Lung (tissue), 12 donors: ENCODE data around the gene RNF157. TPM values are rescaled to one million over a fixed set of nuclear protein-coding genes. Genes with fewer than 3 reads are reported as not detected.
"Not testable (repeated sequence)": the region's sequence is repeated elsewhere in the genome, so short reads cannot be mapped to it uniquely, and the experiment has no call there.

Experiments used
- ATAC-seq: fragments of 200-7000 bp; cut with Tn5 transposase; one replicate; pipeline ENCODE4 v1.9.1; 2020; ENCODE audit warnings: moderate number of reproducible peaks; ENCODE audit not compliant: insufficient read depth, low FRiP score
- DNase-seq, 3 donors: peaks; one replicate each; pipeline ENCODE4 v3.0.0-alpha.2; 2013 to 2017
- H3K27ac ChIP-seq, 2 donors: one replicate each; pipeline ENCODE4 v1.5.1; 2013; ENCODE audit warnings: mild to moderate bottlenecking in 2 of 2, moderate library complexity in 2 of 2, control low read depth in 1 of 2, inconsistent platforms in 1 of 2, low read depth in 1 of 2, low read length in 1 of 2
- H3K27me3 ChIP-seq, 3 donors: one replicate each; pipeline ENCODE4 v1.5.1; 2013; ENCODE audit warnings: low read length in 2 of 3; ENCODE audit not compliant: control insufficient read depth in 3 of 3, insufficient read depth in 3 of 3
- H3K36me3 ChIP-seq, 4 donors: one replicate each; pipeline ENCODE4 v1.5.1; 2013; ENCODE audit warnings: low read length in 4 of 4, mild to moderate bottlenecking in 1 of 4, moderate library complexity in 1 of 4; ENCODE audit not compliant: control insufficient read depth in 4 of 4, insufficient read depth in 4 of 4
- H3K4me1 ChIP-seq, 5 donors: one replicate each; pipeline ENCODE4 v1.5.1; 2013; ENCODE audit warnings: low read length in 5 of 5, mild to moderate bottlenecking in 2 of 5, moderate library complexity in 1 of 5; ENCODE audit not compliant: control insufficient read depth in 5 of 5, insufficient read depth in 5 of 5
- H3K4me3 ChIP-seq: one replicate; pipeline ENCODE4 v1.5.1; 2013; ENCODE audit warnings: mild to moderate bottlenecking, control low read depth, moderate library complexity
- H3K9ac ChIP-seq, 2 donors: one replicate each; pipeline ENCODE4 v1.5.1; 2013; ENCODE audit warnings: low read length in 2 of 2, control low read depth in 1 of 2; ENCODE audit not compliant: insufficient read depth in 1 of 2
- H3K9me3 ChIP-seq, 4 donors: one replicate each; pipeline ENCODE4 v1.5.1; 2013; ENCODE audit warnings: low read length in 3 of 4, mild to moderate bottlenecking in 1 of 4, moderate library complexity in 1 of 4; ENCODE audit not compliant: control insufficient read depth in 4 of 4, insufficient read depth in 3 of 4
- CTCF ChIP-seq: IDR thresholded peaks from 2 replicates; pipeline ENCODE4 v1.5.1; 2012; ENCODE audit warnings: mild to moderate bottlenecking; ENCODE audit errors: control extremely low read depth, extremely low read depth
- WGBS, 2 donors: extraction: QIAGEN DNeasy Blood & Tissue Kit; methylation state at CpG; one replicate each; pipeline ENCODE4 v1.1.7; 2013; 5-methylcytosine and 5-hydroxymethylcytosine counted together
- polyA plus RNA-seq, 2 donors: library from polyadenylated mRNA; stranded (reverse); fragments of 200-250 nt; gene quantifications; one replicate each; pipeline ENCODE4 v1.2.1, GENCODE V29; 2013
- total RNA-seq, 2 donors: library from RNA; depleted of rRNA in 1 of 2; stranded (reverse); fragments of >200 nt in 1 of 2; gene quantifications; one replicate each; pipeline ENCODE4 v1.2.1, GENCODE V29; 2014 to 2021
- donor health status: control.
- donor health status: control.
- donor health status: Bipolar disorder and iron deficiency.
- donor health status: healthy.
- donor health status: DM: yes; HTN: yes; CAD: no.

Gene RNF157
- total and polyA plus RNA-seq, 4 donors, result 0.88 to 2.5 (median 1.8) TPM

DNA sequence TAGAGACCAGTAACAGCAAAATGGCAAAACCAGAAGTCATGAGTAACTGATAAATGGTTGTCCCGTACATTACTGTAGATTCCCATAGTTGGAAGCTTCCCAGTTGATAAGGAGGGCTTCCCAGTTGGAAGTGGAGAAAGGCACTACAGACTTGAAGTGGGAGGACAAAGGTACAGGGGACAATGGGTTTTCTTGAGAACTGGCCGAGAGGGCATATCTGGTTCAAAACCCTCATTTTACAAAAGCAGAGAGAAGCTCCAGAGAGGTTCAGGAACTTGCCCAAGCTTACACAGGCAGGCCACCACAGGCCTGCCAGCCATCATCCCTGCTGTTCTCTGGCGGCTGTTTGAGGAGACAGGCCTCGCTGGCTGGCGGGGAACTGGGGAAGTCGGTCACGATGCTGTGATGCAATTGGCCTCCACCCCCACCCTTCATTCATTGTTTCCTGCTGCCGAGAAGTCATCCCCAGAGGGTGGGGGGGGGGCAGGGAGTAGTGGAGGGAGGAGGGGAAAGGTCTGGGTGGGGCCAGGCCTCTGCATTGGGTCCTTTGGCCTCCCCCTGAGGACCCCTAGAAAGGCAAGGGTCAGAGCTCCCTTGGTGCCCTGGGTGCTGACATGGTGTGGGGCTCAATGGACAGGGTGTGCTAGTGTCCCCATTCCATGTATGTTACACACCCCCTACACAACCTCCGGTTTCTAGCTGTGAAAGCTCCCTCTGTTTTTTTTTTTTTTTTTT is 27.9 kb upstream of the RNF157 start:
- WGBS, 2 donors, result 10% methylated on average over 9 of the region's 9 CpGs
- no peak overlapping the region for H3K4me3 ChIP-seq
- no peaks in the 10 kb centered on the region for H3K27me3 ChIP-seq
- H3K9me3 ChIP-seq, result no peaks in the 10 kb centered on the region
- H3K9ac ChIP-seq, result no peak overlapping the region
- H3K27ac ChIP-seq, result peak overlapping the region; percentile 78 to 87
- DNase-seq, result peak in 2 of 3 donors; percentile 50 to 58
- TF ChIP-seq CTCF, result no peak
- H3K36me3 ChIP-seq, result peaks cover 0 to 12% (median 8%) of the 10 kb centered on the region in 4 donors
- no peak for ATAC-seq
- H3K4me1 ChIP-seq, result peaks cover 7 to 61% (median 35%) of the 10 kb centered on the region in 5 donors

DNA sequence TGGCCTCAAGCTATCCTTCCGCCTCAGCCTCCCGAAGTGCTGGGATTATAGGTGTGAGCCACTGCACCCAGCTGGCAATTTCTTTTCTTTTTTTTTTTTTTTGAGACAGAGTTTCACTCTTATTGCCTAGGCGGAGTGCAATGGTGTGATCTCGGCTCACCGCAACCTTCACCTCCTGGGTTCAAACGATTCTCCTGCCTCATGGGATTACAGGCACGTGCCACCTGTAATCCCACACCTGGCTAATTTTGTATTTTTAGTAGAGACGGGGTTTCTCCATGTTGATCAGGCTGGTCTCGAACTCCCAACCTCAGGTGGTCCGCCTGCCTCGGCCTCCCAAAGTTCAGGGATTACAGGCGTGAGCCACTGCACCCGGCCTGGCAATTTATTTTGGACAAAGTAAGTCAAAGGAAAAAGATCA is 27.3 kb upstream of the RNF157 start:
- Histone ChIP-seq H3K36me3 (peaks cover 0 to 12% (median 8%) of the 10 kb centered on the region in 4 donors), H3K4me1 (peaks cover 7 to 55% (median 34%) of the 10 kb centered on the region in 5 donors), H3K27ac (peak overlapping the region; percentile 78 to 87)
- not testable (repeated sequence) for H3K9me3 ChIP-seq, ATAC-seq, H3K4me3 ChIP-seq, H3K9ac ChIP-seq, DNase-seq, H3K27me3 ChIP-seq
- WGBS, 2 donors, result 86 to 87% methylated on average over 13 of the region's 13 CpGs

DNA sequence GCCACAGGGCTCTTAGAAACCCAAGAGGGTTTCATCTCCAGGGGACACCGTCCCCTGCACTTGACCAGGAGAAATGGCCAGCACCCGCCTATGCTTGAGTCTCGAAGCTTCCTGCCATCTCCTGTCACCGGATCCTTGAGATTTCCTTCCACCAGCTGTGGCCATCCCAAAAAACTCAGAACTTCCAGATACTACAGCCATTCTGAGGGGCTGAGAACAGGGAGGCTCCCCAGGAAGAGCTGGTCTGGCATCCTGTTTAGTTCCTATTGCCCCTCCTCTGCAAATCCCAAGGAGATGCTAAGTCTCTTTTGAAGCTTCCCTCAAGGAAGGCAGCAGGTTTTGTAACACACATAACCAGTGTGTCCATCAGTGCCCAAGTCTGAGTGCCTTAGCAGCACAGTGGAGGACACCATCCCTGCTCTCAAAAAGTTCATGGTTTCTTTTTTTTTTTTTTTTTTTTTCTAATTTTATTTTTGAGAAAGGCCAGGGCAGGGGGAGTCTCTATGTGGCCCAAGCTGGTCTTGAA is 26.8 kb upstream of the RNF157 start:
- H3K9me3 ChIP-seq, result no peaks in the 10 kb centered on the region
- WGBS, 2 donors, result 56 to 59% methylated on average over 4 of the region's 4 CpGs
- ATAC-seq (no peak), DNase-seq (no peak)
- H3K27me3 ChIP-seq, result no peaks in the 10 kb centered on the region
- peaks cover 7 to 50% (median 30%) of the 10 kb centered on the region in 5 donors for H3K4me1 ChIP-seq
- peaks cover 0 to 12% (median 8%) of the 10 kb centered on the region in 4 donors for H3K36me3 ChIP-seq
- H3K9ac ChIP-seq, result peak overlapping the region in 1 of 2 donors; percentile 20
- TF ChIP-seq CTCF, result no peak
- peak overlapping the region; percentile 80 to 95 for H3K27ac ChIP-seq
- H3K4me3 ChIP-seq, result no peak overlapping the region

DNA sequence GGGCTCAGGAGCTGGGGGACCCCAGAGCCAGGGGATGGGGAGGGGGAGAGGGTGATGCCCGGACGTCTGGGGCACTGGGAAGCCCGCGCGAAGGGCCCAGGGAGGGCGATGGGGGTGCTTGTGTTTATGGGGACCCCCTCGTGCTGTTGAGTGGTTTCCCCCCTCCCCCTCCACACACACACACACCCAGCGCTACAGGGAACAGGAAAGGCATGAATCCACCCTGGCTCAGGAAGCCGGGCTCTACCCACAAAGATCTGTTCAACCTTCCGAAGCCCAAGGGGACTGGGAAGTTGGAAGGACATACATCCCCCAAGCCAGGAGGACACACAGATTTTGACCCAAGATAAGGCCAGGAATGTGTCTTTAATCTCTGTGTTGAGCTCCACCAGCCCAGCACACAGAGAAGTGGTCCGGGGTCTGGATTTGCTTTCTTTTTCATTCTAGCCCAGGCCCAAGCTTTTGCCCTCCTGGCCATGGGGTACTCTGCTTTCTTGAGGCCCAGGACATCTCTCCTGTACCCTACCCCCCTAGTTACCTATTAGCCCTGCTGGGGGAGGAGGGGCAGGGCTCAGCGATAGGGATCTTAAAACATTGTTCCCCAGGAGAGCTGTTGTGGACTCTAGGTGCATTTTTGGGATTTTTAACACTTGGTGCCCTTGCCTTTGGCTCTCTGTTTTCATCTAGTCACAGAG is 26.1 kb upstream of the RNF157 start:
- Histone ChIP-seq H3K9ac (peak overlapping the region; percentile 20 to 21), H3K27me3 (no peaks in the 10 kb centered on the region), H3K4me1 (peaks cover 7 to 43% (median 29%) of the 10 kb centered on the region in 5 donors), H3K27ac (peak overlapping the region; percentile 80 to 95), H3K9me3 (no peaks in the 10 kb centered on the region), H3K36me3 (peaks cover 0 to 12% (median 8%) of the 10 kb centered on the region in 4 donors), H3K4me3 (peak overlapping the region; percentile 86)
- DNase-seq, result peak in 2 of 3 donors; percentile 44 to 50
- no peak for ATAC-seq
- no peak for TF ChIP-seq CTCF
- WGBS, 2 donors, result 1 to 4% methylated on average over 11 to 12 of the region's 12 CpGs
